GM12874 (cell line): ENCODE results near the gene USB1.

Experiments used
- CTCF ChIP-seq: IDR thresholded peaks from 2 replicates; pipeline ENCODE4 v1.5.1; 2011; ENCODE audit warnings: low read depth, mild to moderate bottlenecking, control low read depth, low read length, moderate library complexity; ENCODE audit not compliant: insufficient read depth

The USB1 gene

GRCh38 chr16:58022601-58023371 lies 21.6 kb downstream of the USB1 start:
- no peak for TF ChIP-seq CTCF

GRCh38 chr16:58024486-58025350 lies 23.5 kb downstream of the USB1 start:
- TF ChIP-seq CTCF = no peak

- TF ChIP-seq CTCF = no peak
These were observed 24.3 kb downstream of the USB1 start, which contains the start of gene MMP15 for GRCh38 chr16:58025351-58026138. TSS of gene MMP15 (plus strand) at chr16:58025754. CDS start at chr16:58026351, 597 bp downstream.

GRCh38 chr16:58026139-58026704 lies 25.0 kb downstream of the USB1 start:
- TF ChIP-seq CTCF = no peak

GRCh38 chr16:58026705-58027160 lies 25.5 kb downstream of the USB1 start:
- no peak for TF ChIP-seq CTCF

- TF ChIP-seq CTCF = no peak
These were observed 26.1 kb downstream of the USB1 start for GRCh38 chr16:58027161-58027915.
